K562 (cell line): ENCODE measurements around the gene TRAPPC13. TPM values are rescaled to one million over a fixed set of nuclear protein-coding genes. Genes with fewer than 3 reads are reported as not detected.

Source experiments
- ATAC-seq: fragments of 200-7000 bp; cut with Tn5 transposase; 3 replicates; pipeline ENCODE4 v1.9.1; 2020; ENCODE audit warnings: moderate library complexity
- BruUV-seq: library from RNA; stranded (reverse); fragments of 400-500 nt; replicated peaks from 2 replicates; lab custom pipeline; 2021; lab: Mats Ljungman, UMichigan
- CTCF ChIA-PET: fragments of 300-600 bp; formaldehyde crosslinking; extraction: SDS; loops from one replicate; lab custom pipeline; 2021; ENCODE audit warnings: low intra/inter-chr PET ratio; lab: Yijun Ruan, JAX
- POLR2A ChIA-PET: fragments of 300-600, 350-650 bp; sonication (Branson Sonifier 250); formaldehyde crosslinking; extraction: SDS; loops from one replicate; lab custom pipeline; 2021; ENCODE audit warnings: antibody characterized with exemption, inconsistent platforms; lab: Yijun Ruan, JAX
- DNase-seq, 4 experiments: peaks; one replicate each; pipeline versions ENCODE4 v3.0.0 to v3.0.0-alpha.2; 2011 to 2018; ENCODE audit warnings: low spot score in 3 of 4, mixed read lengths in 3 of 4; ENCODE audit errors: extremely low read depth in 1 of 4
- FAIRE-seq: peaks from 2 replicates; lab custom pipeline; 2011; peaks lifted over from hg19 to GRCh38; lab: Jason Lieb, UNC
- H2AFZ ChIP-seq: 2 replicates; pipeline ENCODE4 v1.6.0; 2011; ENCODE audit warnings: low read depth, low read length, control low read depth, inconsistent platforms
- H3K27ac ChIP-seq: fragments of 200-600 bp; 3 replicates; pipeline ENCODE4 v1.8.0; 2011; ENCODE audit warnings: low read depth, mild to moderate bottlenecking, control low read depth, inconsistent platforms, low read length, moderate library complexity, mixed read lengths; ENCODE audit errors: extremely low read depth
- H3K27me3 ChIP-seq, 2 experiments: fragments of 300-600 bp in 1 of 2; 2 replicates in 1 of 2; 3 replicates in 1 of 2; pipeline versions ENCODE4 v1.6.0 to v1.8.0; 2011; ENCODE audit warnings: inconsistent platforms in 2 of 2, low read length in 2 of 2, mild to moderate bottlenecking in 1 of 2, mixed read lengths in 1 of 2, moderate library complexity in 1 of 2; ENCODE audit not compliant: control insufficient read depth in 2 of 2, insufficient read depth in 2 of 2
- H3K36me3 ChIP-seq: fragments of 300-600 bp; 3 replicates; pipeline ENCODE4 v1.8.0; 2011; ENCODE audit warnings: mild to moderate bottlenecking, low read length, inconsistent platforms; ENCODE audit not compliant: control insufficient read depth, insufficient read depth
- H3K4me1 ChIP-seq, 2 experiments: fragments of 200-600 bp in 1 of 2; replicated peaks in 1 of 2; 2 replicates in 1 of 2; 3 replicates in 1 of 2; pipeline versions ENCODE4 v1.5.1 to v1.8.0; 2011; ENCODE audit warnings: inconsistent platforms in 2 of 2, low read length in 2 of 2, mild to moderate bottlenecking in 1 of 2, mixed read lengths in 1 of 2, moderate library complexity in 1 of 2; ENCODE audit not compliant: control insufficient read depth in 2 of 2, insufficient read depth in 2 of 2
- H3K4me2 ChIP-seq: 2 replicates; pipeline ENCODE4 v1.6.1; 2011; ENCODE audit warnings: low read length, control low read depth, inconsistent platforms, mixed read lengths; ENCODE audit not compliant: insufficient read depth
- H3K4me3 ChIP-seq: fragments of 200-600 bp; sonication (generic), shearing (Covaris generic); 2 replicates; pipeline ENCODE4 v1.5.1; 2016; ENCODE audit warnings: control low read depth, inconsistent platforms
- H3K79me2 ChIP-seq: fragments of 200-600 bp; 3 replicates; pipeline ENCODE4 v1.8.0; 2011; ENCODE audit warnings: low read length, inconsistent platforms; ENCODE audit not compliant: control insufficient read depth, insufficient read depth
- H3K9ac ChIP-seq, 2 experiments: 2 replicates each; pipeline versions ENCODE4 v1.6.0 to v1.6.1; 2011; ENCODE audit warnings: low read depth in 2 of 2, low read length in 2 of 2, control low read depth in 1 of 2, inconsistent platforms in 1 of 2, mild to moderate bottlenecking in 1 of 2, mixed read lengths in 1 of 2; ENCODE audit not compliant: insufficient read depth in 1 of 2
- H3K9me1 ChIP-seq: one replicate; pipeline ENCODE4 v1.6.0; 2011; ENCODE audit warnings: inconsistent platforms, mild to moderate bottlenecking, low read length, moderate library complexity; ENCODE audit not compliant: control insufficient read depth, insufficient read depth
- H3K9me3 ChIP-seq: replicated peaks from 2 replicates; pipeline ENCODE4 v1.5.1; 2011; ENCODE audit warnings: low read depth, low read length, inconsistent platforms; ENCODE audit not compliant: control insufficient read depth, insufficient read depth
- H4K20me1 ChIP-seq: replicated peaks from 2 replicates; pipeline ENCODE4 v1.6.1; 2011; ENCODE audit warnings: low read length, inconsistent platforms, mixed read lengths; ENCODE audit not compliant: control insufficient read depth, insufficient read depth
- CBX5 ChIP-seq: IDR thresholded peaks from 2 replicates; pipeline ENCODE4 v1.6.1; 2014; ENCODE audit warnings: low read depth, borderline replicate concordance
- E4F1 ChIP-seq: fragments of 250-450 bp; sonication (Bioruptor Pico); IDR thresholded peaks from 2 replicates; pipeline ENCODE4 v1.5.0; 2021; ENCODE audit warnings: mild to moderate bottlenecking, borderline replicate concordance
- FOXK2 ChIP-seq, 2 experiments: fragments of 450-650 bp; IDR thresholded peaks in 1 of 2; conservative IDR thresholded peaks in 1 of 2; 2 replicates each; pipeline ENCODE4 v1.6.1; 2016; ENCODE audit warnings: low read depth in 2 of 2, mild to moderate bottlenecking in 1 of 2
- MCM3 ChIP-seq: fragments of 450-650 bp; IDR thresholded peaks from 2 replicates; pipeline ENCODE4 v1.6.1; 2016
- MTF1 ChIP-seq: fragments of 250-450 bp; sonication (Bioruptor Pico); IDR thresholded peaks from 2 replicates; pipeline ENCODE4 v1.9.0; 2021; ENCODE audit warnings: moderate library complexity, mild to moderate bottlenecking, inconsistent platforms, borderline replicate concordance
- PML ChIP-seq: IDR thresholded peaks from 2 replicates; pipeline ENCODE4 v1.6.1; 2012; ENCODE audit warnings: low read length, inconsistent platforms
- RBM17 ChIP-seq: fragments of 200-400 bp; formaldehyde crosslinking; IDR thresholded peaks from 2 replicates; pipeline ENCODE4 v1.6.1; 2017; ENCODE audit warnings: low read depth, mild to moderate bottlenecking, low read length, borderline replicate concordance
- RNF219 ChIP-seq: fragments of 250-450 bp; sonication (Bioruptor Pico); IDR thresholded peaks from 2 replicates; pipeline ENCODE4 v1.5.0; 2022; ENCODE audit warnings: mild to moderate bottlenecking
- SRSF9 ChIP-seq: fragments of 200-400 bp; formaldehyde crosslinking; IDR thresholded peaks from 2 replicates; pipeline ENCODE4 v1.6.1; 2017; ENCODE audit warnings: low read depth, low read length, borderline replicate concordance
- STAG1 ChIP-seq: sonication (generic); formaldehyde crosslinking; IDR thresholded peaks from 2 replicates; pipeline ENCODE4 v1.5.0; 2020; ENCODE audit warnings: missing genetic modification reagents, borderline replicate concordance
- ZEB2 ChIP-seq: fragments of 450-650 bp; IDR thresholded peaks from 2 replicates; pipeline ENCODE4 v1.6.1; 2016
- ZNF274 ChIP-seq: IDR thresholded peaks from 2 replicates; pipeline ENCODE4 v1.6.1; 2011; ENCODE audit warnings: low read depth, mild to moderate bottlenecking, low read length, moderate library complexity, borderline replicate concordance
- ZNF551 ChIP-seq: fragments of 250-450 bp; sonication (Bioruptor Pico); IDR thresholded peaks from 2 replicates; pipeline ENCODE4 v1.5.0; 2021; ENCODE audit warnings: mild to moderate bottlenecking, moderate library complexity
- WGBS: fragments of 100-300 bp; shearing (Covaris generic); methylation state at CpG from one replicate; pipeline ENCODE4 v1.1.6; 2016; ENCODE audit warnings: low coverage, mixed read lengths; ENCODE audit not compliant: insufficient coverage; ENCODE audit errors: missing lambda C conversion rate; 5-methylcytosine and 5-hydroxymethylcytosine counted together
- in situ Hi-C: fragments of 300-500 bp; cut with MboI; formaldehyde crosslinking; loops from 4 replicates; pipeline ENCODE4 v1.15.0; 2018; ENCODE audit warnings: inconsistent platforms, mixed read lengths
- intact Hi-C: fragments of 100-400 bp; cut with micrococcal nuclease; formaldehyde crosslinking; loops from 2 replicates; pipeline ENCODE4 v1.14.2; 2022
- polyA plus RNA-seq, 8 experiments: library from polyadenylated mRNA; depleted of rRNA in 4 of 8; stranded (reverse) in 5 of 8; unstranded in 3 of 8; fragments of >200 nt; fragmentation: Nextera tagmentation in 2 of 8; fragmentation: Illumina TruSeq in 1 of 8; extraction: Ambion mirVana in 2 of 8; extraction: Trizol in 1 of 8; gene quantifications; 2 replicates each; pipeline versions ENCODE4 v1.2.1 to v1.2.3, GENCODE V29; 2011 to 2014; ENCODE audit warnings: inconsistent platforms in 1 of 8, missing spikeins in 1 of 8
- total RNA-seq, 7 experiments: library from RNA; depleted of rRNA in 6 of 7; stranded (reverse); fragments of >200 nt in 6 of 7; fragmentation: Illumina TruSeq in 2 of 7; extraction: Trizol in 2 of 7; gene quantifications; 2 replicates each; pipeline versions ENCODE4 v1.2.1 to v1.2.3, GENCODE V29; 2011 to 2021; ENCODE audit warnings: low replicate concordance in 1 of 7
- TF ChIP-seq, protein P1 (sequence below): fragments of 250-450 bp; sonication (Bioruptor Pico); IDR thresholded peaks from 2 replicates; pipeline ENCODE4 v1.4.0; 2020; ENCODE audit warnings: mild to moderate bottlenecking, moderate library complexity, borderline replicate concordance

The TRAPPC13 gene
- total and polyA plus RNA-seq, 9 of the 15 experiments (the other 6 are each of a cell fraction or from before 2014, with no cell fraction given) = 16.2 to 43.8 (median 24.0) TPM

DNA sequence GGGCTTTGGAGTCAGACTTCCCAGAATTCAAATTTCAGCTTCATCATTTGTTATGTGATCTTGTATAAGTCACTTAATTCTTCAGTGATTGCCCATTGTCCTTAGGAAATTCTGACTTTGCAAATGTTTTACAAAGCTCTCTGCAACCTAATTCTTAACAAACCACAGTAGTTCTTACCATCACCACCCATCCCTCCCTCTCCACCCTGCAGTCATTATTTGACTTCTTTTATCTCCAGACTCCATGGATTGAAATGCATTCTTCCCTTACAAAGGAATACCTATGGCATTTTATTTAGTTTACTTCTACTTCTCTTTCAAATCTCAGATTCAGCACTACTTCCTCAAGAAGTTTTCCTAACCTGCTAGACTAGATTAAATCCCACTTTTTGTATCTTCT lies 23.1 kb downstream of the TRAPPC13 start (continued):
- no peak for TF ChIP-seq MTF1
- no peak for TF ChIP-seq STAG1 (CRISPR knock-in tag)

- ATAC-seq (no peak), FAIRE-seq (peak; percentile 15), DNase-seq (no peak)
- no peaks in the 10 kb centered on the region for H4K20me1 ChIP-seq
- no peaks in the 10 kb centered on the region for H3K27me3 ChIP-seq
- H3K9me3 ChIP-seq = no peaks in the 10 kb centered on the region
- H3K4me2 ChIP-seq = no peak overlapping the region
- intact Hi-C loops = no loop called here
- 72% methylated on average over 4 of the region's 5 CpGs for WGBS
- in situ Hi-C loops = no loop called here
- TF ChIP-seq SRSF9 (no peak), CBX5 (no peak), FOXK2 (conservative IDR thresholded peaks at IDR 0.05 in 1 of 2, IDR thresholded peaks at IDR 0.05 in 1 of 2; ENCODE audit: low read depth in 2 of 2) (no peak), MCM3 (no peak), ZNF551 (CRISPR knock-in tag) (no peak), ZEB2 (no peak), RBM17 (no peak), E4F1 (CRISPR knock-in tag) (no peak), RNF219 (CRISPR knock-in tag) (no peak), PML (no peak), ZNF274 (no peak)
- TF ChIP-seq, protein P1, sequence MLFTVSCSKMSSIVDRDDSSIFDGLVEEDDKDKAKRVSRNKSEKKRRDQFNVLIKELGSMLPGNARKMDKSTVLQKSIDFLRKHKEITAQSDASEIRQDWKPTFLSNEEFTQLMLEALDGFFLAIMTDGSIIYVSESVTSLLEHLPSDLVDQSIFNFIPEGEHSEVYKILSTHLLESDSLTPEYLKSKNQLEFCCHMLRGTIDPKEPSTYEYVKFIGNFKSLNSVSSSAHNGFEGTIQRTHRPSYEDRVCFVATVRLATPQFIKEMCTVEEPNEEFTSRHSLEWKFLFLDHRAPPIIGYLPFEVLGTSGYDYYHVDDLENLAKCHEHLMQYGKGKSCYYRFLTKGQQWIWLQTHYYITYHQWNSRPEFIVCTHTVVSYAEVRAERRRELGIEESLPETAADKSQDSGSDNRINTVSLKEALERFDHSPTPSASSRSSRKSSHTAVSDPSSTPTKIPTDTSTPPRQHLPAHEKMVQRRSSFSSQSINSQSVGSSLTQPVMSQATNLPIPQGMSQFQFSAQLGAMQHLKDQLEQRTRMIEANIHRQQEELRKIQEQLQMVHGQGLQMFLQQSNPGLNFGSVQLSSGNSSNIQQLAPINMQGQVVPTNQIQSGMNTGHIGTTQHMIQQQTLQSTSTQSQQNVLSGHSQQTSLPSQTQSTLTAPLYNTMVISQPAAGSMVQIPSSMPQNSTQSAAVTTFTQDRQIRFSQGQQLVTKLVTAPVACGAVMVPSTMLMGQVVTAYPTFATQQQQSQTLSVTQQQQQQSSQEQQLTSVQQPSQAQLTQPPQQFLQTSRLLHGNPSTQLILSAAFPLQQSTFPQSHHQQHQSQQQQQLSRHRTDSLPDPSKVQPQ = no peak
- no peaks in the 10 kb centered on the region for H3K79me2 ChIP-seq
- ChIA-PET POLR2A (interaction anchor here (0.6 to 1.7 kb wide), 6 partner anchors 10 to 74 kb away, joined by 3 to 5 read pairs (median 4); partner anchors contain the start of genes SHLD3 and TRAPPC13), CTCF (no interaction called here)
- H3K9ac ChIP-seq = no peak overlapping the region; a peak in 1 of 4 replicates
- no peak overlapping the region for H3K27ac ChIP-seq
- H3K4me3 ChIP-seq = no peak overlapping the region
- H2AFZ ChIP-seq = no peak overlapping the region
- H3K4me1 ChIP-seq = no peaks in the 10 kb centered on the region
- BruUV-seq = no TSS peak
- peaks cover 24% of the 10 kb centered on the region; the same call in 2 of the 3 replicates for H3K36me3 ChIP-seq
- H3K9me1 ChIP-seq = no peaks in the 10 kb centered on the region
Measured at GRCh38 chr5:65651144-65651543, 26.3 kb downstream of the TRAPPC13 start.
